IMR-90 (cell line): ENCODE data around the gene ERH. TPM values are rescaled to one million over a fixed set of nuclear protein-coding genes. Genes with fewer than 3 reads are reported as not detected.

Experiments
- ATAC-seq: fragments of 200-7000 bp; cut with Tn5 transposase; 2 replicates; pipeline ENCODE4 v1.9.1; 2020; ENCODE audit warnings: low read depth, mild to moderate bottlenecking, moderate library complexity
- BruUV-seq: library from RNA; stranded (reverse); fragments of 400-500 nt; replicated peaks from 2 replicates; lab custom pipeline; 2021; lab: Mats Ljungman, UMichigan
- CTCF ChIA-PET: fragments of 300-600 bp; formaldehyde crosslinking; extraction: SDS; loops from one replicate; lab custom pipeline; 2021; ENCODE audit warnings: antibody characterized with exemption; lab: Yijun Ruan, JAX
- POLR2A ChIA-PET: fragments of 300-600 bp; sonication (Branson Sonifier 250); formaldehyde crosslinking; loops from one replicate; lab custom pipeline; 2022; ENCODE audit warnings: antibody characterized with exemption; ENCODE audit not compliant: unreplicated experiment; lab: Charles Lee
- DNase-seq: peaks from one replicate; pipeline ENCODE4 v3.0.0; 2013
- H2AFZ ChIP-seq: replicated peaks from 2 replicates; pipeline ENCODE3; 2013; ENCODE audit warnings: low read length, mild to moderate bottlenecking; ENCODE audit not compliant: poor library complexity
- H2AK5ac ChIP-seq: 2 replicates; pipeline ENCODE4 v1.6.1; 2013; ENCODE audit warnings: low read depth, low read length, inconsistent platforms
- H2AK9ac ChIP-seq: replicated peaks from 2 replicates; pipeline ENCODE3; 2013; ENCODE audit warnings: mild to moderate bottlenecking, low read depth, low read length, moderate library complexity; ENCODE audit not compliant: poor library complexity
- H2BK120ac ChIP-seq: 2 replicates; pipeline ENCODE4 v1.6.1; 2013; ENCODE audit warnings: low read depth, low read length, inconsistent platforms
- H2BK15ac ChIP-seq: 3 replicates; pipeline ENCODE4 v1.6.1; 2013; ENCODE audit warnings: low read depth, low read length, inconsistent platforms
- H2BK20ac ChIP-seq: 2 replicates; pipeline ENCODE4 v1.6.1; 2013; ENCODE audit warnings: low read depth, mild to moderate bottlenecking, inconsistent platforms, low read length, moderate library complexity
- H2BK5ac ChIP-seq: 2 replicates; pipeline ENCODE4 v1.6.1; 2013; ENCODE audit warnings: mild to moderate bottlenecking, low read depth, low read length, inconsistent platforms; ENCODE audit not compliant: poor library complexity, severe bottlenecking
- H3K14ac ChIP-seq: replicated peaks from 2 replicates; pipeline ENCODE4 v1.6.1; 2013; ENCODE audit warnings: low read depth, low read length, inconsistent platforms
- H3K18ac ChIP-seq: 2 replicates; pipeline ENCODE4 v1.6.1; 2013; ENCODE audit warnings: low read depth, low read length, control low read depth
- H3K23ac ChIP-seq: 2 replicates; pipeline ENCODE4 v1.6.1; 2013; ENCODE audit warnings: low read depth, low read length, inconsistent platforms
- H3K27ac ChIP-seq: 2 replicates; pipeline ENCODE4 v1.5.1; 2013; ENCODE audit warnings: mild to moderate bottlenecking, control low read depth, low read length; ENCODE audit not compliant: insufficient read depth
- H3K27me3 ChIP-seq: 2 replicates; pipeline ENCODE4 v1.6.1; 2013; ENCODE audit warnings: low read length; ENCODE audit not compliant: control insufficient read depth, insufficient read depth
- H3K36me3 ChIP-seq: 2 replicates; pipeline ENCODE4 v1.6.1; 2013; ENCODE audit warnings: low read length, mixed read lengths; ENCODE audit not compliant: control insufficient read depth, insufficient read depth
- H3K4ac ChIP-seq: 2 replicates; pipeline ENCODE4 v1.6.1; 2013; ENCODE audit warnings: low read depth, low read length, inconsistent platforms
- H3K4me1 ChIP-seq: 2 replicates; pipeline ENCODE4 v1.6.1; 2013; ENCODE audit warnings: low read length, mixed read lengths; ENCODE audit not compliant: control insufficient read depth, insufficient read depth
- H3K4me2 ChIP-seq: 2 replicates; pipeline ENCODE4 v1.6.1; 2013; ENCODE audit warnings: low read depth, mild to moderate bottlenecking, control low read depth, low read length, moderate library complexity
- H3K4me3 ChIP-seq: 2 replicates; pipeline ENCODE4 v1.5.1; 2013; ENCODE audit warnings: low read depth, mild to moderate bottlenecking, control low read depth, low read length, moderate library complexity; ENCODE audit not compliant: insufficient read depth
- H3K56ac ChIP-seq: 2 replicates; pipeline ENCODE4 v1.6.1; 2013; ENCODE audit warnings: low read length, inconsistent platforms; ENCODE audit not compliant: insufficient read depth; ENCODE audit errors: extremely low read depth
- H3K79me1 ChIP-seq, 2 experiments: 2 replicates each; pipeline ENCODE4 v1.6.1; 2013; ENCODE audit warnings: low read length in 2 of 2, inconsistent platforms in 1 of 2, low read depth in 1 of 2
- H3K9ac ChIP-seq: 2 replicates; pipeline ENCODE4 v1.6.1; 2013; ENCODE audit warnings: low read depth, low read length, control low read depth
- H3K9me1 ChIP-seq: 2 replicates; pipeline ENCODE4 v1.6.1; 2013; ENCODE audit warnings: low read length, inconsistent platforms; ENCODE audit not compliant: insufficient read depth
- H3K9me3 ChIP-seq: 2 replicates; pipeline ENCODE4 v1.6.1; 2013; ENCODE audit warnings: low read length; ENCODE audit not compliant: control insufficient read depth, insufficient read depth
- H4K20me1 ChIP-seq: 2 replicates; pipeline ENCODE4 v1.6.1; 2013; ENCODE audit warnings: low read length, inconsistent platforms; ENCODE audit not compliant: insufficient read depth
- H4K5ac ChIP-seq: 2 replicates; pipeline ENCODE4 v1.6.1; 2013; ENCODE audit warnings: mild to moderate bottlenecking, low read depth, low read length, control low read depth
- H4K8ac ChIP-seq, 2 experiments: 2 replicates each; pipeline ENCODE4 v1.6.1; 2013; ENCODE audit warnings: low read depth in 2 of 2, low read length in 2 of 2, control low read depth in 1 of 2, inconsistent platforms in 1 of 2
- H4K91ac ChIP-seq: 2 replicates; pipeline ENCODE4 v1.6.1; 2013; ENCODE audit warnings: low read depth, low read length, inconsistent platforms; ENCODE audit not compliant: insufficient read depth
- BHLHE40 ChIP-seq: fragments of 150-350 bp; IDR thresholded peaks from 2 replicates; pipeline ENCODE4 v1.6.1; 2016; ENCODE audit warnings: mild to moderate bottlenecking, low read depth, low read length
- CEBPB ChIP-seq: IDR thresholded peaks from 2 replicates; pipeline ENCODE4 v1.6.1; 2012; ENCODE audit warnings: low read depth, low read length, improper control_type of control experiment
- CHD1 ChIP-seq: IDR thresholded peaks from 2 replicates; pipeline ENCODE4 v1.6.1; 2012; ENCODE audit warnings: low read depth, low read length, improper control_type of control experiment
- CTCF ChIP-seq: conservative IDR thresholded peaks from 2 replicates; pipeline ENCODE4 v1.5.1; 2012; ENCODE audit warnings: mild to moderate bottlenecking, low read depth, low read length, improper control_type of control experiment
- ELK1 ChIP-seq: fragments of 150-350 bp; IDR thresholded peaks from 2 replicates; pipeline ENCODE4 v1.6.1; 2016; ENCODE audit warnings: low read depth, mild to moderate bottlenecking, low read length, moderate library complexity, borderline replicate concordance
- FOS ChIP-seq: fragments of 150-350 bp; IDR thresholded peaks from 2 replicates; pipeline ENCODE4 v1.6.1; 2016; ENCODE audit warnings: low read depth, low read length
- MAFK ChIP-seq: IDR thresholded peaks from 2 replicates; pipeline ENCODE4 v1.6.1; 2012; ENCODE audit warnings: low read depth, low read length, improper control_type of control experiment
- MAZ ChIP-seq: IDR thresholded peaks from 2 replicates; pipeline ENCODE4 v1.6.1; 2012; ENCODE audit warnings: low read depth, mild to moderate bottlenecking, low read length, improper control_type of control experiment, moderate library complexity, borderline replicate concordance
- MXI1 ChIP-seq: IDR thresholded peaks from 2 replicates; pipeline ENCODE4 v1.6.1; 2012; ENCODE audit warnings: low read depth, mild to moderate bottlenecking, low read length, moderate library complexity, borderline replicate concordance
- NFE2L2 ChIP-seq: fragments of 150-350 bp; IDR thresholded peaks from 2 replicates; pipeline ENCODE4 v1.6.1; 2016; ENCODE audit warnings: low read depth, mild to moderate bottlenecking, low read length
- RAD21 ChIP-seq: IDR thresholded peaks from 2 replicates; pipeline ENCODE4 v1.6.1; 2012; ENCODE audit warnings: low read length, improper control_type of control experiment
- RCOR1 ChIP-seq: IDR thresholded peaks from 2 replicates; pipeline ENCODE4 v1.6.1; 2012; ENCODE audit warnings: mild to moderate bottlenecking, low read length, improper control_type of control experiment; ENCODE audit not compliant: insufficient replicate concordance
- SMC3 ChIP-seq: fragments of 150-350 bp; IDR thresholded peaks from 2 replicates; pipeline ENCODE4 v1.6.1; 2016; ENCODE audit warnings: low read depth, mild to moderate bottlenecking, antibody characterized with exemption, low read length, moderate library complexity
- WGBS, 2 experiments: methylation state at CpG; one replicate each; pipeline versions ENCODE4 v1.1.5 to v1.1.7; 2013; ENCODE audit warnings: missing lambda C conversion rate in 2 of 2; ENCODE audit not compliant: insufficient read length in 1 of 2; ENCODE audit errors: extremely low coverage in 2 of 2; 5-methylcytosine and 5-hydroxymethylcytosine counted together
- dilution Hi-C: fragments of 300-500 bp; cut with HindIII; formaldehyde crosslinking; loops from one replicate; pipeline ENCODE4 v1.14.3; 2018; ENCODE audit warnings: low sequenced_read_pairs; ENCODE audit not compliant: unreplicated experiment
- in situ Hi-C: fragments of 300-500 bp; cut with MboI; formaldehyde crosslinking; loops from 3 replicates; pipeline ENCODE4 v1.14.3; 2019; ENCODE audit warnings: low sequenced_read_pairs, inconsistent platforms, mixed read lengths
- intact Hi-C: fragments of 100-400 bp; cut with micrococcal nuclease; formaldehyde crosslinking; loops from 2 replicates; pipeline ENCODE4 v1.10.0; 2022
- polyA plus RNA-seq, 3 experiments: library from polyadenylated mRNA; depleted of rRNA; stranded (reverse); fragments of >200 nt; gene quantifications; 2 replicates each; pipeline ENCODE4 v1.2.3, GENCODE V29; 2012; ENCODE audit warnings: low replicate concordance in 1 of 3
- total RNA-seq: library from RNA; depleted of rRNA; stranded (reverse); fragments of >200 nt; gene quantifications from 2 replicates; pipeline ENCODE4 v1.2.3, GENCODE V29; 2012
- TF ChIP-seq, protein P1 (sequence below): fragments of 150-350 bp; IDR thresholded peaks from 2 replicates; pipeline ENCODE4 v1.6.1; 2017; ENCODE audit warnings: mild to moderate bottlenecking, antibody characterized with exemption, low read length, low read depth

Gene ERH
- total and polyA plus RNA-seq, 2 of the 4 experiments (the other 2 are of a cell fraction): 64.2 to 150 TPM

- no peaks in the 10 kb centered on the region for H3K4me1 ChIP-seq
- no peak overlapping the region for H3K23ac ChIP-seq
- intact Hi-C loops (no loop called here), in situ Hi-C loops (no loop called here), dilution Hi-C loops (no loop called here)
- ChIA-PET CTCF (no interaction called here), POLR2A (no interaction called here)
- H3K18ac ChIP-seq: no peak overlapping the region
- H2AFZ ChIP-seq: no peak overlapping the region
- no peaks in the 10 kb centered on the region for H4K20me1 ChIP-seq
- ATAC-seq (no peak), DNase-seq (no peak)
- no peak overlapping the region for H3K56ac ChIP-seq
- H4K5ac ChIP-seq: no peak overlapping the region
- H3K36me3 ChIP-seq: 0 out of 2 replicates have a peak, but pooled peaks cover 2% of the 10 kb centered on the region
- H4K8ac ChIP-seq: no peak overlapping the region
- H2BK15ac ChIP-seq: no peak overlapping the region
- TF ChIP-seq CTCF (no peak), CHD1 (no peak), RCOR1 (no peak), MAZ (no peak), RAD21 (no peak), FOS (no peak), MXI1 (no peak), NFE2L2 (no peak), ELK1 (no peak), BHLHE40 (no peak), CEBPB (no peak), SMC3 (no peak), MAFK (no peak)
- TF ChIP-seq, protein P1, sequence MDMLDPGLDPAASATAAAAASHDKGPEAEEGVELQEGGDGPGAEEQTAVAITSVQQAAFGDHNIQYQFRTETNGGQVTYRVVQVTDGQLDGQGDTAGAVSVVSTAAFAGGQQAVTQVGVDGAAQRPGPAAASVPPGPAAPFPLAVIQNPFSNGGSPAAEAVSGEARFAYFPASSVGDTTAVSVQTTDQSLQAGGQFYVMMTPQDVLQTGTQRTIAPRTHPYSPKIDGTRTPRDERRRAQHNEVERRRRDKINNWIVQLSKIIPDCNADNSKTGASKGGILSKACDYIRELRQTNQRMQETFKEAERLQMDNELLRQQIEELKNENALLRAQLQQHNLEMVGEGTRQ: no peak
- no TSS peak for BruUV-seq
- H2AK9ac ChIP-seq: no peak overlapping the region
- no peak overlapping the region for H2AK5ac ChIP-seq
- H2BK20ac ChIP-seq: no peak overlapping the region
- H3K79me1 ChIP-seq: no peaks in the 10 kb centered on the region
- no peak overlapping the region for H3K4me3 ChIP-seq
- H3K27ac ChIP-seq: no peak overlapping the region
- H3K9me1 ChIP-seq: no peaks in the 10 kb centered on the region
- H2BK120ac ChIP-seq: no peak overlapping the region
- no peak overlapping the region for H3K14ac ChIP-seq
- no peak overlapping the region for H4K91ac ChIP-seq
- H3K4me2 ChIP-seq: no peak overlapping the region
- H3K4ac ChIP-seq: no peak overlapping the region
- H3K27me3 ChIP-seq: no peaks in the 10 kb centered on the region
- no peak overlapping the region for H3K9ac ChIP-seq
- H2BK5ac ChIP-seq: no peak overlapping the region
- H3K9me3 ChIP-seq: no peaks in the 10 kb centered on the region
- 90% methylated on average over 3 of the region's 4 CpGs; no CpG with 5 or more reads in 1 of the 2 experiments for WGBS, 2 experiments
Observed at GRCh38 chr14:69366761-69367160, 31.3 kb downstream of the ERH start.
